T-helper 22 cell (primary cell): Measurements from ENCODE around the gene NUDT21.
"Not testable (repeated sequence)": the region's sequence is repeated elsewhere in the genome, so short reads cannot be mapped to it uniquely, and the experiment has no call there.

Experiments used
- DNase-seq: peaks from one replicate; pipeline ENCODE4 v3.0.0-alpha.2; 2020; ENCODE audit warnings: low read depth

Gene NUDT21

DNA sequence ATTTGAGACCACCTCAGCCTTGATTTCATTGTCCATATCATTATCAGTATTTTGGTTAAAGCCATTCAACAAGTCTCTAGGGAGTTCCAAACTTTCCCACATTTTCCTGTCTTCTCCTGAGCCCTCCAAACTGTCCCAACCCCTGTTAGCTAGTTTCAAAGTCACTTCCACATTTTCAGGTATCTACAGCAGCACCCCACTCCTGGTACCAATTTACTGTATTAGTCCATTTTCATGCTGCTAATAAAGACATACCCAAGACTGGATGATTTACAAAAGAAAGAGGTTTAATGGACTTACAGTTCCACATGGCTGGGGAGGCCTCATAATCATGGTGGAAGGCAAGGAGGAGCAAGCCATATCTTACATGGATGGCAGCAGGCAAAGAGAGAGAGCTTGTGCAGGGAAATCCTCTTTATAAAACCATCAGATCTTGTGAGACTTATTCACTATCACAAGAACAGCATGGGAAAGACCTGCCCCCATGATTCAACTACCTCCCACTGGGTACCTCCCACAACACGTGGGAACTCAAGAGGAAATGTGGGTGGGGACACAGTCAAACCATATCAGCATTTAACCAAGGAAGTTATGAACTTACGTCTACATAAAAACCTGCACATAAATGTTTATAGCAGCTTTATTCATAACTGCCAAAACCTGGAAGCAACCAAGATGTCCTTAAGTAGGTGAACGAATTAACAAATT is 70.2 kb downstream of the NUDT21 start:
- not testable (repeated sequence) for DNase-seq
